ENCODE results near the gene SMARCAL1. TPM values are rescaled to one million over a fixed set of nuclear protein-coding genes. Genes with fewer than 3 reads are reported as not detected.

Gene SMARCAL1
- total RNA-seq, 6 donors from 2014 or later, result 10.5 to 29.3 (median 18.3) TPM

DNA sequence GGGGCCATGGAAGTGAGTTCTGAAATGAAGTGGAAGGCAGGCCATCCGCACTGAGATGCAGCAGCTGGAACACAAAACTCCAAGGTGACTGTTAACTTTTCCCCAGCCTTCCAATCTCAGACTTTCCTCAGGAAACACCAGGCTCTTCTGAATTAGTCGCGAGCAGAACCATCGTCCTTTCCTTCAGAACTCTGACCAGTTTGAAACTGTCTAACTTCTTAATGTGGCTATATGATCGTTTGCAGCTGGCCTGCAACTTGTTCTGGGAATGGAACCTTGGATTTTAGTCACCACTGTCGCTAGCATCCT, 85.7 kb downstream of the SMARCAL1 start:
- WGBS, 2 donors, result 20% methylated on average over 6 of the region's 6 CpGs

DNA sequence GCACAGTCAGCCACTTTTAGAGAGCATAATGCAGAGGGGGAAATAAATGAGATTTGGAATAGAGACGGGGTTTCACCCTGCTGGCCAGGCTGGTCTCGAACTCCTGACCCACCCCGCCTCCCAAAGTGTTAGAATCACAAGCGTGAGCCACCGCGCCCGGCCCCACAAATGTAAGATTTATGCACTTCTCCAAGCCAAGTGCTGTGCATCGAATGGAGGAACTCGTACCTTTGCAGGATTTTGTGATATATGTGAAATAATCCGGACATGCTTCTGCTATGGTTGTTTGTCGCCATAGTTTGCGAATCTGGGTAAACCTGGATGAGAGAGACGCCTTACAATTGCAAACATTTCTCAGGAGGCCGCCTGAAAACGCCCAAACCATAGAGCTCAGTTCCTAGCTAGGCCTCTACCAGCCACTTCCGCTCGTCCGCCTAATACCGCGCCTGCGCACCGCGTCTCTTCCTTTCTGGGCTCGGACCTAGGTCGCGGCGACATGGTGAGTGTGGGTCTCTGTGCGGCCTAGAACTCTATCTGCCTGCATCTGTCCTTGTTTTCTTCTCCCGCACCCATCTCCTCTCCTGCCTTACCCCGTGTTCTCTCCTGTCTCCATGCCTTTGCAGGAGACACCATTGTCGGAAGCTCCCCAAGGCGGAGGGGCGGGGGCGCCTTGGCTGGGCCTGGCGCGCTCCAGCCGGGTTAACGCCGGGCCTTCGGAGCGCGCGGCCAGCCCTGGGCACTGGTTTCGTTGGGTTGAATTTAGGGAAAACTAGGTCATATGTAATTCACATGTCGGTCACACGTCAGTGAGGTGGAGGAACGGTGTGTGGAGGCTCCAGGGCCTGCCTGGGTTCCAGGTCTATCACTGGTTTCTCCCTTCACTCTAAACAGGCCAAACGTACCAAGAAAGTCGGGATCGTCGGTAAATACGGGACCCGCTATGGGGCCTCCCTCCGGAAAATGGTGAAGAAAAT, 86.4 kb downstream of the SMARCAL1 start, which contains the start of gene RPL37A:
RPL37A (plus strand) TSS at position 466 of the 974 bp plus-strand sequence; CDS start at position 497, 31 bp downstream.
- 1% methylated on average over 38 to 54 of the region's 54 CpGs for WGBS, 2 donors
- peaks cover 9 to 41% (median 36%) of the 10 kb centered on the region in 4 donors for H3K36me3 ChIP-seq
- peak within 1 kb of the TSS; percentile 65 to 88 (median 77) for H3K4me3 ChIP-seq
- DNase-seq (peak; percentile 94 to 95), ATAC-seq (ENCODE audit: low FRiP score in 2 of 2) (peak; percentile 98 to 99)
- no peaks in the 10 kb centered on the region for H3K9me3 ChIP-seq
- TF ChIP-seq EP300 (IDR thresholded peaks at IDR 0.05), result peak in 1 of 4 donors; percentile 31
- TF ChIP-seq POLR2A (IDR thresholded peaks at IDR 0.05), result peak; percentile 76 to 97 (median 87)
- TF ChIP-seq, protein P1, sequence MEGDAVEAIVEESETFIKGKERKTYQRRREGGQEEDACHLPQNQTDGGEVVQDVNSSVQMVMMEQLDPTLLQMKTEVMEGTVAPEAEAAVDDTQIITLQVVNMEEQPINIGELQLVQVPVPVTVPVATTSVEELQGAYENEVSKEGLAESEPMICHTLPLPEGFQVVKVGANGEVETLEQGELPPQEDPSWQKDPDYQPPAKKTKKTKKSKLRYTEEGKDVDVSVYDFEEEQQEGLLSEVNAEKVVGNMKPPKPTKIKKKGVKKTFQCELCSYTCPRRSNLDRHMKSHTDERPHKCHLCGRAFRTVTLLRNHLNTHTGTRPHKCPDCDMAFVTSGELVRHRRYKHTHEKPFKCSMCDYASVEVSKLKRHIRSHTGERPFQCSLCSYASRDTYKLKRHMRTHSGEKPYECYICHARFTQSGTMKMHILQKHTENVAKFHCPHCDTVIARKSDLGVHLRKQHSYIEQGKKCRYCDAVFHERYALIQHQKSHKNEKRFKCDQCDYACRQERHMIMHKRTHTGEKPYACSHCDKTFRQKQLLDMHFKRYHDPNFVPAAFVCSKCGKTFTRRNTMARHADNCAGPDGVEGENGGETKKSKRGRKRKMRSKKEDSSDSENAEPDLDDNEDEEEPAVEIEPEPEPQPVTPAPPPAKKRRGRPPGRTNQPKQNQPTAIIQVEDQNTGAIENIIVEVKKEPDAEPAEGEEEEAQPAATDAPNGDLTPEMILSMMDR (IDR thresholded peaks at IDR 0.05), result peak in 1 of 6 experiments; percentile 4
- peak; percentile 96 to 98 for TF ChIP-seq POLR2AphosphoS5 (IDR thresholded peaks at IDR 0.05)
- no peaks in the 10 kb centered on the region for H3K27me3 ChIP-seq
- H3K4me1 ChIP-seq, result peaks cover 28 to 51% (median 30%) of the 10 kb centered on the region in 4 donors
- H3K27ac ChIP-seq, result peak within 1 kb of the TSS; percentile 74 to 85 (median 80)

More for the DNA sequence above, 85.7 kb downstream of the SMARCAL1 start:
- H3K4me1 ChIP-seq, result peaks cover 28 to 46% (median 29%) of the 10 kb centered on the region in 4 donors
- no peaks in the 10 kb centered on the region for H3K27me3 ChIP-seq
- TF ChIP-seq POLR2A (IDR thresholded peaks at IDR 0.05) (no peak), EP300 (IDR thresholded peaks at IDR 0.05) (no peak), POLR2AphosphoS5 (IDR thresholded peaks at IDR 0.05) (no peak)
- TF ChIP-seq, protein P1 (IDR thresholded peaks at IDR 0.05), result no peak
- no peaks in the 10 kb centered on the region for H3K9me3 ChIP-seq
- H3K27ac ChIP-seq, result peak overlapping the region; percentile 74 to 85 (median 80)
- peak overlapping the region; percentile 61 to 86 (median 66) for H3K4me3 ChIP-seq
- peaks cover 9 to 34% (median 31%) of the 10 kb centered on the region in 4 donors for H3K36me3 ChIP-seq
- DNase-seq, result no peak
- ATAC-seq (ENCODE audit: low FRiP score in 2 of 2), result no peak

DNA sequence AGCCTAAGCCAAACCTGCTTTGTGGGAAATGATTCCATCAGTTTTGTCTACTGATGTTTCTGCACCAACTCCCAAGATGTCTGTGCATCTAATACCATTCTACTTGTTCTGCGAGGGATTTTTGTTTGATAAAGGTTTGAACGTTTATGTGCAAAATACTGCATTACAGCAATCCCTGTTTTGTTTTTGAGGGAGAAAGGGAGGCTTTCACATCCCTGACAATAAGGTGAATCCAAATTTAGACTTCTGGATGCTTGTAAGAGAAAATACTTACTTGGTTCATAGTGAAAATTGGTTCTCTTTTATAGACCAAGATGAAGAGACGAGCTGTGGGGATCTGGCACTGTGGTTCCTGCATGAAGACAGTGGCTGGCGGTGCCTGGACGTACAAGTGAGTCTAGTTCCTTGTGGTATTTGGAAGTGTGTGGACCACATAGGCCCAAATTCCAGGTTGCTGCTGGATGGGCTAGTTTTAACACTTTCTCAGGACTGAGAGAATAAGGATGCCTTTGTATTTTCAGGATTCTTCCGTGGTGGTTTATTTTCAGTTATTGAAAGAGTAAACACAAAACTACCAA, 87.4 kb downstream of the SMARCAL1 start:
- 25 to 27% methylated on average over 6 of the region's 6 CpGs for WGBS, 2 donors
- DNase-seq (no peak), ATAC-seq (ENCODE audit: low FRiP score in 2 of 2) (no peak)
- H3K36me3 ChIP-seq, result peaks cover 13 to 48% (median 40%) of the 10 kb centered on the region in 4 donors
- no peaks in the 10 kb centered on the region for H3K9me3 ChIP-seq
- H3K27ac ChIP-seq, result peak overlapping the region; percentile 74 to 85 (median 80)
- H3K4me1 ChIP-seq, result peaks cover 28 to 51% (median 30%) of the 10 kb centered on the region in 4 donors
- TF ChIP-seq POLR2A (IDR thresholded peaks at IDR 0.05) (no peak), EP300 (IDR thresholded peaks at IDR 0.05) (no peak)
- TF ChIP-seq, protein P1 (IDR thresholded peaks at IDR 0.05), result no peak
- peak overlapping the region; percentile 65 to 88 (median 77) for H3K4me3 ChIP-seq
- H3K27me3 ChIP-seq, result no peaks in the 10 kb centered on the region

DNA sequence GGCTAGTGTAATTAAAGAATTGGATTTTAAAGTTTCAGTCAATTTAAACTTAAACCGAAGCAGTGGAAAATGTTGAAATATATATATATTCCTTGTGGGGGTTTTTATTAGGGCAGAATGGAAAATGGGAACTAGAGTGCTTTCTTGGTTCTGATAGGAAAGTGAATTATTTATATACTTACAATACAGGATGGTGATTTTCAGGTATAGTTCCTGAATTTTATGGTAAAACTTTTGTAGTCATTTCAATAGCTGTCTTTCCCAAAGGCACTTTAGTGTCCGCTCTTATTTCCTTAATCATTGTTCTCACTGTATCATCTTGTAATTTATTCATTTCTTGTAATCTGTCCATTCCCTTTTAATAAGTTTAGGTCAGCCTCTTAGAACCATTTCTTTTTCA, 88.3 kb downstream of the SMARCAL1 start:
- TF ChIP-seq, protein P1 (IDR thresholded peaks at IDR 0.05), result no peak
- TF ChIP-seq POLR2A (IDR thresholded peaks at IDR 0.05) (no peak), EP300 (IDR thresholded peaks at IDR 0.05) (no peak), POLR2AphosphoS5 (IDR thresholded peaks at IDR 0.05) (no peak)
- Histone ChIP-seq H3K9me3 (no peaks in the 10 kb centered on the region), H3K27me3 (no peaks in the 10 kb centered on the region), H3K36me3 (peaks cover 13 to 57% (median 45%) of the 10 kb centered on the region in 4 donors), H3K27ac (no peak overlapping the region), H3K4me3 (peak overlapping the region in 1 of 4 donors; percentile 65), H3K4me1 (peaks cover 28 to 51% (median 30%) of the 10 kb centered on the region in 4 donors)
- ATAC-seq (ENCODE audit: low FRiP score in 2 of 2) (no peak), DNase-seq (no peak)
- 83 to 99% methylated on average over 2 of the region's 2 CpGs for WGBS, 2 donors
